H4 (cell line): ENCODE data around the gene NUB1. TPM values are rescaled to one million over a fixed set of nuclear protein-coding genes. Genes with fewer than 3 reads are reported as not detected.

Experiments used
- DNase-seq: peaks from one replicate; pipeline ENCODE4 v3.0.0-alpha.2; 2015; ENCODE audit warnings: low spot score
- total RNA-seq: library from RNA; depleted of rRNA; stranded (reverse); fragments of >200 nt; shearing (Covaris generic); gene quantifications from 2 replicates; pipeline ENCODE4 v1.2.3, GENCODE V29; 2014

Gene NUB1
- total RNA-seq, 1 experiment from 2014 or later, result 63.0 TPM

- DNase-seq, result no peak
These were observed 46.8 kb downstream of the NUB1 start for GRCh38 chr7:151388430-151388829.

- no peak for DNase-seq
These were observed 47.6 kb downstream of the NUB1 start for GRCh38 chr7:151389096-151389767.

GRCh38 chr7:151389768-151390597 lies 48.4 kb downstream of the NUB1 start:
- no peak for DNase-seq

- no peak for DNase-seq
These were observed 49.2 kb downstream of the NUB1 start for GRCh38 chr7:151390598-151391357.

GRCh38 chr7:151391358-151391730 lies 49.7 kb downstream of the NUB1 start:
- no peak for DNase-seq

- no peak for DNase-seq
These were observed 50.4 kb downstream of the NUB1 start for GRCh38 chr7:151392002-151392401.

GRCh38 chr7:151392426-151392825 lies 50.8 kb downstream of the NUB1 start:
- DNase-seq, result no peak

GRCh38 chr7:151393031-151393977 lies 51.7 kb downstream of the NUB1 start:
- DNase-seq, result no peak

GRCh38 chr7:151394076-151395035 lies 52.7 kb downstream of the NUB1 start:
- no peak for DNase-seq

GRCh38 chr7:151395036-151395367 lies 53.4 kb downstream of the NUB1 start:
- no peak for DNase-seq

GRCh38 chr7:151396328-151396970 lies 54.8 kb downstream of the NUB1 start:
- no peak for DNase-seq

GRCh38 chr7:151397026-151397425 lies 55.4 kb downstream of the NUB1 start:
- DNase-seq, result no peak

- DNase-seq, result no peak
These were observed 57.1 kb downstream of the NUB1 start for GRCh38 chr7:151398446-151399304.

GRCh38 chr7:151399305-151399601 lies 57.6 kb downstream of the NUB1 start:
- no peak for DNase-seq

GRCh38 chr7:151399906-151400305 lies 58.3 kb downstream of the NUB1 start:
- DNase-seq, result no peak

GRCh38 chr7:151400626-151401315 lies 59.2 kb downstream of the NUB1 start:
- no peak for DNase-seq

GRCh38 chr7:151402029-151402835 lies 60.6 kb downstream of the NUB1 start:
- DNase-seq, result no peak

- DNase-seq, result no peak
These were observed 62.2 kb downstream of the NUB1 start for GRCh38 chr7:151403764-151404163.
